Parathyroid adenoma (tissue), 2 donors: ENCODE data around the gene UCHL3.

Experiments
- H2AFZ ChIP-seq: fragments of 300-600 bp; sonication (generic); one replicate; pipeline ENCODE4 v1.7.0; 2017; ENCODE audit warnings: antibody characterized with exemption, mild to moderate bottlenecking
- H3K27ac ChIP-seq: fragments of 300-600 bp; sonication (generic); one replicate; pipeline ENCODE4 v1.7.0; 2017
- H3K27me3 ChIP-seq: fragments of 300-600 bp; sonication (generic); one replicate; pipeline ENCODE4 v1.7.0; 2017; ENCODE audit warnings: low read length; ENCODE audit not compliant: control insufficient read depth, insufficient read depth
- H3K36me3 ChIP-seq: fragments of 300-600 bp; sonication (generic); one replicate; pipeline ENCODE4 v1.7.0; 2017; ENCODE audit warnings: low read length; ENCODE audit not compliant: control insufficient read depth, insufficient read depth
- H3K4me1 ChIP-seq: fragments of 300-600 bp; sonication (generic); one replicate; pipeline ENCODE4 v1.7.0; 2017; ENCODE audit warnings: control low read depth
- H3K4me2 ChIP-seq: fragments of 300-600 bp; sonication (generic); one replicate; pipeline ENCODE4 v1.7.0; 2017; ENCODE audit warnings: low read length
- H3K4me3 ChIP-seq: fragments of 300-600 bp; sonication (generic); one replicate; pipeline ENCODE4 v1.7.0; 2017; ENCODE audit warnings: low read depth, low read length
- H3K79me2 ChIP-seq: fragments of 300-600 bp; sonication (generic); one replicate; pipeline ENCODE4 v1.7.0; 2017; ENCODE audit warnings: control low read depth
- H3K9ac ChIP-seq: fragments of 300-600 bp; sonication (generic); one replicate; pipeline ENCODE4 v1.7.0; 2017; ENCODE audit warnings: mild to moderate bottlenecking
- H3K9me3 ChIP-seq: fragments of 300-600 bp; sonication (generic); one replicate; pipeline ENCODE4 v1.7.0; 2017; ENCODE audit warnings: low read length; ENCODE audit not compliant: control insufficient read depth
- TF ChIP-seq, protein P1 (sequence below): fragments of 300-600 bp; sonication (generic); IDR thresholded peaks from one replicate; pipeline ENCODE4 v1.7.0; 2017; ENCODE audit warnings: antibody characterized with exemption, mild to moderate bottlenecking
- donor health status: primary hyperparathyroidism.

Gene UCHL3

DNA sequence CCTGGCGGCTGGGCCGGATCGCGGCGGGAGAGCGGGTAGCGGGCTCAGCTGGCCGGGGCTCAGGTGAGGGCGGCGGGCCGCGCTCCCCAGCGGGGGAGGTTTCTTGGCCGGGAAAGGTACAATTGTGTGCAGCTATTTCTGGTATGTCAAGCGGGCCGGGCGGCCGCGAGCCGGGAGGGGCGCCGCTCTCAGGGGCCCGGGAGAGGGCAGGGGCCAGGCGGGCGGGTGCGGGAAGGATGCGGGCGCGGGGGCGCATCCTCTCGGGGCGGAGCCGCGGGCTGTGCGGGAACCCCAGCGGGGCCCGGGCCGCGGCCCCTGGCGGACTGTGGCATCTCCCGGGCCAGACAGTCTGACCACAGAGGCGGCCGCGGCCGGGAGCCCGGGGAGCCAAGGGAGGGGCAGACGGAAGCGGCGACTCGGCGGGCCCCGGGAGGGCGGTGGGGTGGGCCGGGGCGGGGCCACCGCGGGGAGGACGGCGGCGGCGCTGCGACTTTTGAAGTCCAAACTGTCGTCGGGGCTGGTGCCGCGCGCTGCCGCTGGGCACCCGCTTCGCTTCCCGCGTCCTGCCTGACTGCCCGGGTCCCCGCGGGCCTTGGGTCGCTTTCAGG, 86.3 kb downstream of the UCHL3 start, which contains the start of gene LMO7:
Gene LMO7, plus strand, starts transcription at position 503 of the 608 bp plus-strand sequence. CDS start 328 bp downstream, outside the sequence.
- Histone ChIP-seq H3K27ac (no peak within 1 kb of the TSS), H3K9ac (no peak within 1 kb of the TSS)

DNA sequence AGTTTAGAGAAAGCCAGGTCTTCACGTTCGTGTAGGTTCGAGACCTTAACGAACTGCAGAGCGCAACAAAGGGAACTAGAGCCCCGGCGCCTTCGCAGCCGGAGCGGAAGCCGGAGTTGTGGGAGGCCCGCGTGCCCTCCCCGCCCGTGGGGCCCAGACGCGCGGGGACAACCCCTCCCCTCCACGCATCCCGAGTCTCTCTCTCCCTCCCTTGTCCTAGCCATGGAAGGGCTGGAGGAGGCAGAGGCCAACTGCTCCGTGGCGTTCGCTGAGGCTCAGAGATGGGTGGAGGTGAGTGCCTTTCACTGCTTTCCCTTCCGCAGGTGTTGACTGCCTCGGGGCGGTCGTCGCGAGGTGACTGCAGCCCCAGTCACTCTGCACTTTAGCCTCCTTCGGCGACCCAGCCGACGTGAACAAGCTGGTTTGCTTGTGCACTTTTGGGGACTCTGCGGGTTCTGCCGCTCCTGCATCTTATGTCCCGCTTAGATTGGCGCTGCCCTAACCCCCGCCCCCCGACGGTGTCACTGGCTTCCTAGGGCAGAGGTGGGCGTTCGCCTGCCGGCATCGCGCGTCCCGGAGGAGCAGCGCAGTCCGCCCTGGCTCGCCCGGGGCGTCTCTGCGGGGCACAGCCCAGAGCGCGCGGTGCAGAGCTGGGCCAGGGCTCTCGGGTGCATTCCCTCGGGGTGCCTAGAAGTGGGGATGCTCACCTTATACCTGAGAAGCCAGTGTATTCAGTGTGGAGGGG, 87.0 kb downstream of the UCHL3 start:
- Histone ChIP-seq H3K9ac (no peak overlapping the region), H3K4me2 (peak overlapping the region; percentile 69), H3K4me3 (peak overlapping the region; percentile 77), H2AFZ (peak overlapping the region; percentile 84), H3K4me1 (no peaks in the 10 kb centered on the region), H3K27ac (no peak overlapping the region), H3K27me3 (no peaks in the 10 kb centered on the region), H3K79me2 (no peaks in the 10 kb centered on the region), H3K9me3 (no peaks in the 10 kb centered on the region), H3K36me3 (no peaks in the 10 kb centered on the region)
- TF ChIP-seq, protein P1, sequence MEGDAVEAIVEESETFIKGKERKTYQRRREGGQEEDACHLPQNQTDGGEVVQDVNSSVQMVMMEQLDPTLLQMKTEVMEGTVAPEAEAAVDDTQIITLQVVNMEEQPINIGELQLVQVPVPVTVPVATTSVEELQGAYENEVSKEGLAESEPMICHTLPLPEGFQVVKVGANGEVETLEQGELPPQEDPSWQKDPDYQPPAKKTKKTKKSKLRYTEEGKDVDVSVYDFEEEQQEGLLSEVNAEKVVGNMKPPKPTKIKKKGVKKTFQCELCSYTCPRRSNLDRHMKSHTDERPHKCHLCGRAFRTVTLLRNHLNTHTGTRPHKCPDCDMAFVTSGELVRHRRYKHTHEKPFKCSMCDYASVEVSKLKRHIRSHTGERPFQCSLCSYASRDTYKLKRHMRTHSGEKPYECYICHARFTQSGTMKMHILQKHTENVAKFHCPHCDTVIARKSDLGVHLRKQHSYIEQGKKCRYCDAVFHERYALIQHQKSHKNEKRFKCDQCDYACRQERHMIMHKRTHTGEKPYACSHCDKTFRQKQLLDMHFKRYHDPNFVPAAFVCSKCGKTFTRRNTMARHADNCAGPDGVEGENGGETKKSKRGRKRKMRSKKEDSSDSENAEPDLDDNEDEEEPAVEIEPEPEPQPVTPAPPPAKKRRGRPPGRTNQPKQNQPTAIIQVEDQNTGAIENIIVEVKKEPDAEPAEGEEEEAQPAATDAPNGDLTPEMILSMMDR: no peak

More for the DNA sequence above, 86.3 kb downstream of the UCHL3 start, which contains the start of gene LMO7:
- Histone ChIP-seq H3K36me3 (no peaks in the 10 kb centered on the region), H3K79me2 (no peaks in the 10 kb centered on the region), H2AFZ (peak within 1 kb of the TSS; percentile 93), H3K4me1 (no peaks in the 10 kb centered on the region), H3K4me2 (peak within 1 kb of the TSS; percentile 69), H3K9me3 (no peaks in the 10 kb centered on the region), H3K4me3 (peak within 1 kb of the TSS; percentile 77), H3K27me3 (no peaks in the 10 kb centered on the region)
- TF ChIP-seq, protein P1: no peak

DNA sequence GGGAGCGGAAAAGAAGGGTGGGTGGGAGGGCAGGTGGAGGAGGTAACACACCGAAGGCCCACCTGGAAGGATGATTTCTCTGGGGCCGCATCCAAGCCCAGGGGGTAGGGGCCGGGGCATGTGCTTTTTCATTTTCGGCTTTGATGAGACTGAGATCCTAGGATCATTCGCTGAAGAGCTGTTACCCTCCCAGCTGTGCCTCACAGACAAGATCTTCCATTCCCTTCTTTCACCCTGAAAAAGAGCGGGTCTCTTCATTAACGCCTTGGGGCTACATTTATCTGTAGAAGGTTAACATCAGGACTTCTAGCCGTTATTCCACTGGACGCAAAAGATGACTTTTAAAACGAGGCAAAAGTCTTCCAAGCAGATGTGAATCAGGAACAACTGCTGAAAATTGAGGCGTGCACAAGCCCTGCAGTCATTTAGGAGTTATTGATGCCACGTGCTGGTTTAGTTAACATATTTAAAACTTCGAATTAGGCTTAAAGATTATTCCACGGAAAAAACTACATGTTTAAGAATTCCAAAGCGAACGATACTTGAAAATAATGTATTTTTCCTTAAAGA, 87.7 kb downstream of the UCHL3 start:
- TF ChIP-seq, protein P1: no peak
- Histone ChIP-seq H3K27ac (no peak overlapping the region), H3K4me1 (no peaks in the 10 kb centered on the region)

DNA sequence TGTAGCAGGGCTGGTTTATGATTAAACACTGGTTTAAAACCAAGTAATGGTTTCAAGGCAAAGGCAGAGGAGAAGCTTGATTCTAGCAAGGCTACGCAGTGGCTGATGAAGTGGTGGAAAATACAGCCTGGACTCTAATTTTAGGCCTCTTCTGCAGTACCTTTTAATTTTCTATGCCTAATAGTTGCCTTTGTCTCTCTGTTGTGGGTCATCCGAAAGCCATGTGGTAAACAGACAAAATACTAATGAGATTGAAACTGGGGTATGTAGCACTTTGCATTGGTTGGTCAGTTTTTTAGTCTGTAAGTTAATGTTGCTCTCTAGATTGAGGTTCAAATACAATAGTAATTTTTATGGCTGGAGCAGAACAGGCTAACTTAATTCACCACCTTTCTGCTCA, 89.9 kb downstream of the UCHL3 start:
- no peaks in the 10 kb centered on the region for H3K27me3 ChIP-seq
- H2AFZ ChIP-seq: no peak overlapping the region
- no peak overlapping the region for H3K4me2 ChIP-seq
- H3K36me3 ChIP-seq: no peaks in the 10 kb centered on the region
- H3K9ac ChIP-seq: no peak overlapping the region
- TF ChIP-seq, protein P1: no peak
- H3K9me3 ChIP-seq: no peaks in the 10 kb centered on the region
- no peaks in the 10 kb centered on the region for H3K4me1 ChIP-seq
- no peak overlapping the region for H3K4me3 ChIP-seq
- H3K27ac ChIP-seq: no peak overlapping the region
- H3K79me2 ChIP-seq: no peaks in the 10 kb centered on the region

More for the DNA sequence above, 87.7 kb downstream of the UCHL3 start:
- no peaks in the 10 kb centered on the region for H3K9me3 ChIP-seq
- no peak overlapping the region for H3K4me3 ChIP-seq
- H3K36me3 ChIP-seq: no peaks in the 10 kb centered on the region
- no peak overlapping the region for H2AFZ ChIP-seq
- no peaks in the 10 kb centered on the region for H3K27me3 ChIP-seq
- H3K9ac ChIP-seq: no peak overlapping the region
- no peak overlapping the region for H3K4me2 ChIP-seq
- no peaks in the 10 kb centered on the region for H3K79me2 ChIP-seq
